GM12878 (cell line): ENCODE results near the gene PPP2R5D.

Experiments
- ELK1 ChIP-seq: IDR thresholded peaks from 2 replicates; pipeline ENCODE4 v1.6.1; 2012; ENCODE audit warnings: low read depth, low read length, improper control_type of control experiment
- POLR2A ChIP-seq: IDR thresholded peaks from 2 replicates; pipeline ENCODE4 v1.6.1; 2011; ENCODE audit warnings: low read depth, mild to moderate bottlenecking, low read length
- SIX5 ChIP-seq: IDR thresholded peaks from 2 replicates; pipeline ENCODE4 v1.6.1; 2011; ENCODE audit warnings: mild to moderate bottlenecking, low read depth, low read length, moderate library complexity; ENCODE audit not compliant: severe bottlenecking

- no peak for TF ChIP-seq ELK1
- TF ChIP-seq POLR2A: no peak
- TF ChIP-seq SIX5: no peak
These were observed 17.1 kb upstream of the PPP2R5D start for GRCh38 chr6:42967228-42967627.
